Measurements from ENCODE around the gene GLI3. TPM values are rescaled to one million over a fixed set of nuclear protein-coding genes. Genes with fewer than 3 reads are reported as not detected.

Gene GLI3
- total RNA-seq, 1 experiment from 2014 or later, result 46.2 TPM

GRCh38 chr7:42250411-42250810 lies 13.4 kb upstream of the GLI3 start (continued):
- TF ChIP-seq, protein P1, sequence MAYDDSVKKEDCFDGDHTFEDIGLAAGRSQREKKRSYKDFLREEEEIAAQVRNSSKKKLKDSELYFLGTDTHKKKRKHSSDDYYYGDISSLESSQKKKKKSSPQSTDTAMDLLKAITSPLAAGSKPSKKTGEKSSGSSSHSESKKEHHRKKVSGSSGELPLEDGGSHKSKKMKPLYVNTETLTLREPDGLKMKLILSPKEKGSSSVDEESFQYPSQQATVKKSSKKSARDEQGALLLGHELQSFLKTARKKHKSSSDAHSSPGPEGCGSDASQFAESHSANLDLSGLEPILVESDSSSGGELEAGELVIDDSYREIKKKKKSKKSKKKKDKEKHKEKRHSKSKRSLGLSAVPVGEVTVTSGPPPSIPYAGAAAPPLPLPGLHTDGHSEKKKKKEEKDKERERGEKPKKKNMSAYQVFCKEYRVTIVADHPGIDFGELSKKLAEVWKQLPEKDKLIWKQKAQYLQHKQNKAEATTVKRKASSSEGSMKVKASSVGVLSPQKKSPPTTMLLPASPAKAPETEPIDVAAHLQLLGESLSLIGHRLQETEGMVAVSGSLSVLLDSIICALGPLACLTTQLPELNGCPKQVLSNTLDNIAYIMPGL (CRISPR knock-in tag; IDR thresholded peaks at IDR 0.05), result no peak
- TF ChIP-seq ZNF232 (CRISPR knock-in tag; IDR thresholded peaks at IDR 0.05) (no peak), ARID4B (CRISPR knock-in tag; IDR thresholded peaks at IDR 0.05; ENCODE audit: borderline replicate concordance) (no peak), AFF4 (CRISPR knock-in tag; IDR thresholded peaks at IDR 0.05; ENCODE audit: borderline replicate concordance) (no peak), RORB (CRISPR knock-in tag; IDR thresholded peaks at IDR 0.05) (no peak)

GRCh38 chr7:42248579-42248978 lies 11.6 kb upstream of the GLI3 start:
- no peak overlapping the region for H3K4me3 Mint-ChIP-seq
- H3K36me3 Mint-ChIP-seq, result peaks cover 17% of the 10 kb centered on the region; the same call in 1 of the 2 replicates
- POLR2A ChIA-PET, result no interaction called here
- no peak overlapping the region for H3K27ac Mint-ChIP-seq
- H3K27me3 Mint-ChIP-seq (ENCODE audit: low read depth), result no peaks in the 10 kb centered on the region
- no peak for TF ChIP-seq RELA (CRISPR knock-in tag; IDR thresholded peaks at IDR 0.05; ENCODE audit: borderline replicate concordance)
- TF ChIP-seq HMGA2 (CRISPR knock-in tag; IDR thresholded peaks at IDR 0.05), result peak; percentile 93
- CTCF ChIA-PET, result no interaction called here
- H3K4me1 Mint-ChIP-seq, result no peaks in the 10 kb centered on the region
- no peak for DNase-seq (ENCODE audit: low spot score)
- no peak for ATAC-seq
- H3K9me3 Mint-ChIP-seq, result peaks cover 20% of the 10 kb centered on the region

DNA sequence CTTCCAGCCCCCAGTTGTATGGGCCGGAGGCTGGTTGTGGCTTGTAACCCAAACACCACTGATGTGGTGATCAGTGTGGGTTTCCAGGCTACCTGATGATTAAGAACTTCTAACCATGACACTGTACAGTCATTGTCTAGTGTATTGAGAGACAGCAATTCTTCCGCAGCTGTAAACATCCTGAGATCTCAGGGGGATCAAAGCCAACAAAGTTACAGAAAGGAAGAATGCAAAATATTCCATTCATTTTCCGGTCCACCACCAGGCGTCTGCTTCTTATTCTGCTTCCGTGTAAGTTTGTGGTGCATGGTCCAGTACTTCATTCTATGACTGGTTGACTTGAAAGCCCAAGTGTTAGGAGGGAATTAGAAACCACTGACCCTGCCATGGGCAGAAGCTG lies 10.3 kb upstream of the GLI3 start:
- no peak overlapping the region for H3K27ac Mint-ChIP-seq
- TF ChIP-seq AFF4 (CRISPR knock-in tag; IDR thresholded peaks at IDR 0.05; ENCODE audit: borderline replicate concordance) (no peak), RORB (CRISPR knock-in tag; IDR thresholded peaks at IDR 0.05) (no peak), ZNF416 (CRISPR knock-in tag; IDR thresholded peaks at IDR 0.05) (no peak), NFATC4 (CRISPR knock-in tag; IDR thresholded peaks at IDR 0.05) (no peak), ZNF138 (CRISPR knock-in tag; conservative IDR thresholded peaks at IDR 0.05) (no peak), TCF7 (CRISPR knock-in tag; IDR thresholded peaks at IDR 0.05; ENCODE audit: low read depth) (no peak), NFE2L1 (CRISPR knock-in tag; IDR thresholded peaks at IDR 0.05) (no peak), ATF2 (CRISPR knock-in tag; IDR thresholded peaks at IDR 0.05; ENCODE audit: borderline replicate concordance, low read depth) (no peak), ZNF219 (CRISPR knock-in tag; IDR thresholded peaks at IDR 0.05; ENCODE audit: borderline replicate concordance) (no peak)
- TF ChIP-seq, protein P2, sequence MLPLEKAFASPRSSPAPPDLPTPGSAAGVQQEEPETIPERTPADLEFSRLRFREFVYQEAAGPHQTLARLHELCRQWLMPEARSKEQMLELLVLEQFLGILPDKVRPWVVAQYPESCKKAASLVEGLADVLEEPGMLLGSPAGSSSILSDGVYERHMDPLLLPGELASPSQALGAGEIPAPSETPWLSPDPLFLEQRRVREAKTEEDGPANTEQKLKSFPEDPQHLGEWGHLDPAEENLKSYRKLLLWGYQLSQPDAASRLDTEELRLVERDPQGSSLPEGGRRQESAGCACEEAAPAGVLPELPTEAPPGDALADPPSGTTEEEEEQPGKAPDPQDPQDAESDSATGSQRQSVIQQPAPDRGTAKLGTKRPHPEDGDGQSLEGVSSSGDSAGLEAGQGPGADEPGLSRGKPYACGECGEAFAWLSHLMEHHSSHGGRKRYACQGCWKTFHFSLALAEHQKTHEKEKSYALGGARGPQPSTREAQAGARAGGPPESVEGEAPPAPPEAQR (CRISPR knock-in tag; IDR thresholded peaks at IDR 0.05), result no peak

More for the DNA sequence above, 10.3 kb upstream of the GLI3 start:
- POLR2A ChIA-PET, result no interaction called here
- Mint-ChIP-seq H3K4me1 (no peaks in the 10 kb centered on the region), H3K9me3 (peaks cover 20% of the 10 kb centered on the region), H3K27me3 (ENCODE audit: low read depth) (no peaks in the 10 kb centered on the region; the same call in 1 of the 2 replicates), H3K4me3 (no peak overlapping the region), H3K36me3 (peaks cover 17% of the 10 kb centered on the region; the same call in 1 of the 2 replicates)
- ATAC-seq (no peak), DNase-seq (ENCODE audit: low spot score) (no peak)
- CTCF ChIA-PET, result no interaction called here

Measured in WTC11 (cell line).